SK-N-SH treated with all-trans-retinoic acid at 6 μM for 48 hours (cell line): ENCODE results near the gene CFAP251.

Source experiments
- PATZ1 ChIP-seq: fragments of 250-450 bp; sonication (Bioruptor Pico); IDR thresholded peaks from 2 replicates; pipeline ENCODE4 v1.8.0; 2020; ENCODE audit warnings: mild to moderate bottlenecking, moderate library complexity, borderline replicate concordance
- PPARA ChIP-seq: fragments of 250-450 bp; sonication (Bioruptor Pico); IDR thresholded peaks from 2 replicates; pipeline ENCODE4 v1.5.0; 2020; ENCODE audit warnings: mild to moderate bottlenecking, borderline replicate concordance
- RARB ChIP-seq: fragments of 250-450 bp; sonication (Bioruptor Pico); IDR thresholded peaks from 2 replicates; pipeline ENCODE4 v1.8.0; 2021; ENCODE audit warnings: mild to moderate bottlenecking, moderate library complexity
- SNAI2 ChIP-seq: fragments of 250-450 bp; sonication (Bioruptor Pico); IDR thresholded peaks from 2 replicates; pipeline ENCODE4 v1.5.0; 2020; ENCODE audit warnings: mild to moderate bottlenecking, moderate library complexity
- TOX ChIP-seq: fragments of 250-450 bp; sonication (Bioruptor Pico); IDR thresholded peaks from 2 replicates; pipeline ENCODE4 v1.8.0; 2021; ENCODE audit warnings: mild to moderate bottlenecking, moderate library complexity, borderline replicate concordance
- ZC3H10 ChIP-seq: fragments of 250-450 bp; sonication (Bioruptor Pico); IDR thresholded peaks from 2 replicates; pipeline ENCODE4 v1.5.1; 2021; ENCODE audit warnings: mild to moderate bottlenecking, moderate library complexity
- ZNF565 ChIP-seq: fragments of 450-650 bp; formaldehyde crosslinking; conservative IDR thresholded peaks from 2 replicates; pipeline ENCODE4 v1.5.0; 2020; ENCODE audit warnings: low read depth, mild to moderate bottlenecking, moderate library complexity
- TF ChIP-seq, protein P1 (sequence below): fragments of 250-450 bp; sonication (Bioruptor Pico); IDR thresholded peaks from 2 replicates; pipeline ENCODE4 v1.5.1; 2020; ENCODE audit warnings: low read depth, mild to moderate bottlenecking, moderate library complexity
- TF ChIP-seq, protein P2 (sequence below): fragments of 250-450 bp; sonication (Bioruptor Pico); IDR thresholded peaks from 2 replicates; pipeline ENCODE4 v1.5.0; 2020; ENCODE audit warnings: mild to moderate bottlenecking, moderate library complexity

- no peak for TF ChIP-seq RARB
- TF ChIP-seq ZC3H10 = no peak
- TF ChIP-seq, protein P1, sequence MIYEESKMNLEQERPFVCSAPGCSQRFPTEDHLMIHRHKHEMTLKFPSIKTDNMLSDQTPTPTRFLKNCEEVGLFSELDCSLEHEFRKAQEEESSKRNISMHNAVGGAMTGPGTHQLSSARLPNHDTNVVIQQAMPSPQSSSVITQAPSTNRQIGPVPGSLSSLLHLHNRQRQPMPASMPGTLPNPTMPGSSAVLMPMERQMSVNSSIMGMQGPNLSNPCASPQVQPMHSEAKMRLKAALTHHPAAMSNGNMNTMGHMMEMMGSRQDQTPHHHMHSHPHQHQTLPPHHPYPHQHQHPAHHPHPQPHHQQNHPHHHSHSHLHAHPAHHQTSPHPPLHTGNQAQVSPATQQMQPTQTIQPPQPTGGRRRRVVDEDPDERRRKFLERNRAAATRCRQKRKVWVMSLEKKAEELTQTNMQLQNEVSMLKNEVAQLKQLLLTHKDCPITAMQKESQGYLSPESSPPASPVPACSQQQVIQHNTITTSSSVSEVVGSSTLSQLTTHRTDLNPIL (CRISPR knock-in tag) = no peak
- no peak for TF ChIP-seq PPARA
- TF ChIP-seq PATZ1 (CRISPR knock-in tag) = no peak
- TF ChIP-seq SNAI2 = no peak
- no peak for TF ChIP-seq ZNF565 (CRISPR knock-in tag)
- no peak for TF ChIP-seq TOX (CRISPR knock-in tag)
- TF ChIP-seq, protein P2, sequence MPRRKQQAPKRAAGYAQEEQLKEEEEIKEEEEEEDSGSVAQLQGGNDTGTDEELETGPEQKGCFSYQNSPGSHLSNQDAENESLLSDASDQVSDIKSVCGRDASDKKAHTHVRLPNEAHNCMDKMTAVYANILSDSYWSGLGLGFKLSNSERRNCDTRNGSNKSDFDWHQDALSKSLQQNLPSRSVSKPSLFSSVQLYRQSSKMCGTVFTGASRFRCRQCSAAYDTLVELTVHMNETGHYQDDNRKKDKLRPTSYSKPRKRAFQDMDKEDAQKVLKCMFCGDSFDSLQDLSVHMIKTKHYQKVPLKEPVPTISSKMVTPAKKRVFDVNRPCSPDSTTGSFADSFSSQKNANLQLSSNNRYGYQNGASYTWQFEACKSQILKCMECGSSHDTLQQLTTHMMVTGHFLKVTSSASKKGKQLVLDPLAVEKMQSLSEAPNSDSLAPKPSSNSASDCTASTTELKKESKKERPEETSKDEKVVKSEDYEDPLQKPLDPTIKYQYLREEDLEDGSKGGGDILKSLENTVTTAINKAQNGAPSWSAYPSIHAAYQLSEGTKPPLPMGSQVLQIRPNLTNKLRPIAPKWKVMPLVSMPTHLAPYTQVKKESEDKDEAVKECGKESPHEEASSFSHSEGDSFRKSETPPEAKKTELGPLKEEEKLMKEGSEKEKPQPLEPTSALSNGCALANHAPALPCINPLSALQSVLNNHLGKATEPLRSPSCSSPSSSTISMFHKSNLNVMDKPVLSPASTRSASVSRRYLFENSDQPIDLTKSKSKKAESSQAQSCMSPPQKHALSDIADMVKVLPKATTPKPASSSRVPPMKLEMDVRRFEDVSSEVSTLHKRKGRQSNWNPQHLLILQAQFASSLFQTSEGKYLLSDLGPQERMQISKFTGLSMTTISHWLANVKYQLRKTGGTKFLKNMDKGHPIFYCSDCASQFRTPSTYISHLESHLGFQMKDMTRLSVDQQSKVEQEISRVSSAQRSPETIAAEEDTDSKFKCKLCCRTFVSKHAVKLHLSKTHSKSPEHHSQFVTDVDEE (CRISPR knock-in tag) = no peak
Observed at GRCh38 chr12:122005252-122005776, 86.9 kb downstream of the CFAP251 start.
